ENCODE data around the gene IL33.

IL33 gene

GRCh38 chr9:6302417-6302816 is 86.8 kb downstream of the IL33 start:
- no peak for DNase-seq (ENCODE audit: low read depth in 2 of 2)

DNA sequence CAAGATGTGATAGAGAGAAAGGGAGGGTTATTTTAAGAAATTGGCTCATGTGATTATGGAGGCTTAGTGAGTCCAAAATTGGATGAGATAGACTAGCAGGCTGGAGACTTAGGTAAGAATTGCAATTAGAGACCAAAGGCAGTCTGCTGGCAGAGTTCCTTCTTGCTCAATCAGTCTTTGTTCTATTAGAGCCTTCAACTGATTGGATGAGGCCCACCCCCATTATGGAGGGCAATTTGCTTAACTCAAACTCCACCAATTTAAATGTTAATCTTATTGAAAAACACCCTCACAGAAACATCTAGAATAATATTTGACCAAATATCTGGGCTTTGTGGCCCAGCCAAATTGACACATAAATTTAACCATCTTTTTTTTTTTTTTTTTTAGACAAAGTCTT is 88.6 kb downstream of the IL33 start:
- no peak for DNase-seq (ENCODE audit: low read depth in 2 of 2)

DNA sequence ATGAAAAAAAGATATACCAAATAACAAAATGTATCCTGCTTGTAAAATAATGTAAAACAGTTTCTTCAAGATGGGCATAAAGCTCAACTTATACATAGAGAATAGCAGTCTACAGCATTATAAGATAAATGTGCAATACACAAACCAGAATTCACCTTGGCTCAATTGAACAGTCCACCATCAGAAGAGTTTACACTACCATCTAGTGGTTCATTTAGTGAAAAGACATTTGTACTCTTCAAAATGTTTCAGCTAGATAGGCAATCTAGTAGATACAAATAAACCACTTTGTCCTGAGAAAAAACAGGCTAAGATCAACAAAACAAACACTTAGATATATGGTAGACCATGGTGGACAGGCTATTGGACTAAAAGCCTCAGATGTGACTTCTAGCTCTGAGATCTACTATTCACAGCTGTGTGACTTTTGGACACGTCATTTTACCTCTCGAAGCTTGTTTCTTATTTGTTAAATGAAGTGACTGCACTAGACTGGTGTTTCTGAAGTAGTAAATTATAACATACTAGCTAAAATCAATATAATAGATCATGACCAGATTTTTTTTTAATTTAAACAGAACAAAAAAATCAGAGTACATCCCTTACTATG is 90.5 kb downstream of the IL33 start:
- DNase-seq (ENCODE audit: low read depth in 2 of 2) = no peak
